RPMI7951 (cell line): ENCODE results near the gene LMO2. TPM values are rescaled to one million over a fixed set of nuclear protein-coding genes. Genes with fewer than 3 reads are reported as not detected.
"Not testable (repeated sequence)": the region's sequence is repeated elsewhere in the genome, so short reads cannot be mapped to it uniquely, and the experiment has no call there.

ENCODE experiments used
- DNase-seq: peaks from one replicate; pipeline ENCODE4 v3.0.0-alpha.2; 2012; ENCODE audit warnings: low read depth
- total RNA-seq: library from RNA; depleted of rRNA; stranded (reverse); fragments of >200 nt; shearing (Covaris generic); gene quantifications from 2 replicates; pipeline ENCODE4 v1.2.3, GENCODE V29; 2014; rRNA removed

The LMO2 gene
- total RNA-seq, 1 experiment from 2014 or later = 0.12 TPM

GRCh38 chr11:33825854-33826560 is 65.9 kb downstream of the LMO2 start:
- no peak for DNase-seq

GRCh38 chr11:33822981-33823380 is 68.9 kb downstream of the LMO2 start:
- DNase-seq = not testable (repeated sequence)

- DNase-seq = no peak
These were observed 72.4 kb downstream of the LMO2 start for GRCh38 chr11:33819278-33820035.

Other genes with a start within 250 kb of the LMO2 start
- not detected in 2 replicates for gene C11orf91, start 191.2 kb downstream of the LMO2 start, total RNA-seq
- 118 TPM in 2 replicates for gene CD59, start 155.7 kb downstream of the LMO2 start, total RNA-seq
- 35.7 and 41.2 TPM in 2 replicates for gene FBXO3, start 117.6 kb downstream of the LMO2 start, total RNA-seq
- gene CAPRIN1, start 159.7 kb upstream of the LMO2 start, total RNA-seq = 139 and 165 TPM in 2 replicates
- gene NAT10, start 213.6 kb upstream of the LMO2 start, total RNA-seq = 19.2 and 20.7 TPM in 2 replicates